NCI-H2081 (cell line): ENCODE results near the gene PARP16.
"Not testable (repeated sequence)": the region's sequence is repeated elsewhere in the genome, so short reads cannot be mapped to it uniquely, and the experiment has no call there.

Experiments
- DNase-seq, 2 experiments: peaks; one replicate each; lab custom pipeline; 2025; lab: John Stamatoyannopoulos, UW

PARP16 gene

GRCh38 chr15:65275728-65276126, 11.0 kb downstream of the PARP16 start:
- DNase-seq, result no peak

GRCh38 chr15:65275104-65275727, 11.5 kb downstream of the PARP16 start:
- no peak for DNase-seq

GRCh38 chr15:65270811-65271545, 15.7 kb downstream of the PARP16 start:
- DNase-seq, result peak in 1 of 2 experiments; percentile 5

- no peak for DNase-seq
Observed at GRCh38 chr15:65268411-65268810, 18.3 kb downstream of the PARP16 start.

- DNase-seq, result no peak
Observed at GRCh38 chr15:65266469-65266868, 20.2 kb downstream of the PARP16 start.

- DNase-seq, result no peak
Observed at GRCh38 chr15:65264863-65265430, 21.7 kb downstream of the PARP16 start.

GRCh38 chr15:65263313-65263712, 23.4 kb downstream of the PARP16 start:
- no peak for DNase-seq

- DNase-seq, result no peak
Observed at GRCh38 chr15:65260968-65261367, 25.7 kb downstream of the PARP16 start.

GRCh38 chr15:65259367-65259797, 27.3 kb downstream of the PARP16 start:
- DNase-seq, result no peak

- no peak for DNase-seq
Observed at GRCh38 chr15:65258375-65259262, 28.1 kb downstream of the PARP16 start.

- DNase-seq, result no peak
Observed at GRCh38 chr15:65255486-65256140, 31.1 kb downstream of the PARP16 start.

- DNase-seq, result no peak
Observed at GRCh38 chr15:65254758-65255157, 31.9 kb downstream of the PARP16 start.

GRCh38 chr15:65254356-65254755, 32.3 kb downstream of the PARP16 start:
- DNase-seq, result no peak

- no peak for DNase-seq
Observed at GRCh38 chr15:65249641-65250040, 37.0 kb downstream of the PARP16 start.

- no peak for DNase-seq
Observed at GRCh38 chr15:65248511-65249255, 38.0 kb downstream of the PARP16 start.

GRCh38 chr15:65246939-65247338, 39.7 kb downstream of the PARP16 start:
- DNase-seq, result no peak

- DNase-seq, result no peak
Observed at GRCh38 chr15:65246026-65246714, 40.5 kb downstream of the PARP16 start.

GRCh38 chr15:65245096-65245856, 41.4 kb downstream of the PARP16 start:
- DNase-seq, result no peak

GRCh38 chr15:65244638-65245037, 42.0 kb downstream of the PARP16 start:
- DNase-seq, result no peak

GRCh38 chr15:65236443-65236842, 50.2 kb downstream of the PARP16 start:
- DNase-seq, result not testable (repeated sequence)
